DOHH2 (cell line): Measurements from ENCODE around the gene RNF215.

Experiments
- H3F3A ChIP-seq: fragments of 200-600 bp; sonication (generic), shearing (Covaris generic); 2 replicates; pipeline ENCODE4 v1.6.0; 2016; ENCODE audit warnings: antibody characterized with exemption, mild to moderate bottlenecking; ENCODE audit not compliant: control insufficient read depth, insufficient read depth
- H3K27ac ChIP-seq: fragments of 200-600 bp; sonication (generic); 2 replicates; pipeline ENCODE4 v1.5.1; 2014; ENCODE audit warnings: low read depth, mild to moderate bottlenecking, low read length, moderate library complexity
- H3K27me3 ChIP-seq: fragments of 200-600 bp; sonication (generic); 2 replicates; pipeline ENCODE4 v1.6.1; 2014; ENCODE audit warnings: mild to moderate bottlenecking, low read length, mixed read lengths; ENCODE audit not compliant: control insufficient read depth
- H3K36me3 ChIP-seq: fragments of 200-600 bp; sonication (generic); 2 replicates; pipeline ENCODE4 v1.6.1; 2014; ENCODE audit warnings: mild to moderate bottlenecking, low read length, moderate library complexity, mixed read lengths; ENCODE audit not compliant: control insufficient read depth
- H3K4me1 ChIP-seq: fragments of 200-600 bp; sonication (generic); 2 replicates; pipeline ENCODE4 v1.6.1; 2014; ENCODE audit warnings: mild to moderate bottlenecking, low read length, mixed read lengths; ENCODE audit not compliant: control insufficient read depth
- H3K4me2 ChIP-seq: fragments of 200-600 bp; sonication (generic); 2 replicates; pipeline ENCODE4 v1.6.0; 2014; ENCODE audit warnings: mild to moderate bottlenecking, low read length, moderate library complexity
- H3K4me3 ChIP-seq: fragments of 200-600 bp; sonication (generic); 2 replicates; pipeline ENCODE4 v1.5.1; 2014; ENCODE audit warnings: mild to moderate bottlenecking, low read length, mixed read lengths
- H3K79me2 ChIP-seq: fragments of 200-600 bp; sonication (generic); 2 replicates; pipeline ENCODE4 v1.6.1; 2014; ENCODE audit warnings: mild to moderate bottlenecking, low read length, mixed read lengths; ENCODE audit not compliant: control insufficient read depth
- H3K9me2 ChIP-seq: fragments of 200-600 bp; sonication (generic); replicated peaks from 2 replicates; pipeline ENCODE4 v1.6.1; 2014; ENCODE audit warnings: mild to moderate bottlenecking, low read length, mixed read lengths; ENCODE audit not compliant: control insufficient read depth
- H3K9me3 ChIP-seq: fragments of 200-600 bp; sonication (generic); 2 replicates; pipeline ENCODE4 v1.6.1; 2014; ENCODE audit warnings: antibody characterized with exemption, low read length, mixed read lengths; ENCODE audit not compliant: control insufficient read depth, insufficient read depth
- H4K20me1 ChIP-seq: fragments of 200-600 bp; sonication (generic); 2 replicates; pipeline ENCODE4 v1.6.0; 2014; ENCODE audit warnings: low read depth, mild to moderate bottlenecking, antibody characterized with exemption, low read length, moderate library complexity; ENCODE audit not compliant: control insufficient read depth, insufficient read depth
- EZH2phosphoT487 ChIP-seq: fragments of 200-600 bp; sonication (generic); IDR thresholded peaks from 2 replicates; pipeline ENCODE4 v1.6.1; 2017; ENCODE audit warnings: borderline replicate concordance, mild to moderate bottlenecking, antibody characterized with exemption, low read length, moderate library complexity, mixed read lengths
- TF ChIP-seq, protein P1 (sequence below): fragments of 200-600 bp; sonication (generic); IDR thresholded peaks from one replicate; pipeline ENCODE4 v1.5.1; 2014; ENCODE audit warnings: antibody characterized with exemption, mild to moderate bottlenecking, low read depth, low read length; ENCODE audit not compliant: poor library complexity, severe bottlenecking

RNF215 gene

GRCh38 chr22:30375312-30375849 is 11.8 kb downstream of the RNF215 start:
- H3K4me2 ChIP-seq, result no peak overlapping the region
- H3F3A ChIP-seq, result no peaks in the 10 kb centered on the region
- H3K27me3 ChIP-seq, result no peaks in the 10 kb centered on the region
- no peaks in the 10 kb centered on the region for H3K79me2 ChIP-seq
- H3K9me3 ChIP-seq, result no peaks in the 10 kb centered on the region
- no peaks in the 10 kb centered on the region for H3K9me2 ChIP-seq
- no peak for TF ChIP-seq EZH2phosphoT487
- TF ChIP-seq, protein P1, sequence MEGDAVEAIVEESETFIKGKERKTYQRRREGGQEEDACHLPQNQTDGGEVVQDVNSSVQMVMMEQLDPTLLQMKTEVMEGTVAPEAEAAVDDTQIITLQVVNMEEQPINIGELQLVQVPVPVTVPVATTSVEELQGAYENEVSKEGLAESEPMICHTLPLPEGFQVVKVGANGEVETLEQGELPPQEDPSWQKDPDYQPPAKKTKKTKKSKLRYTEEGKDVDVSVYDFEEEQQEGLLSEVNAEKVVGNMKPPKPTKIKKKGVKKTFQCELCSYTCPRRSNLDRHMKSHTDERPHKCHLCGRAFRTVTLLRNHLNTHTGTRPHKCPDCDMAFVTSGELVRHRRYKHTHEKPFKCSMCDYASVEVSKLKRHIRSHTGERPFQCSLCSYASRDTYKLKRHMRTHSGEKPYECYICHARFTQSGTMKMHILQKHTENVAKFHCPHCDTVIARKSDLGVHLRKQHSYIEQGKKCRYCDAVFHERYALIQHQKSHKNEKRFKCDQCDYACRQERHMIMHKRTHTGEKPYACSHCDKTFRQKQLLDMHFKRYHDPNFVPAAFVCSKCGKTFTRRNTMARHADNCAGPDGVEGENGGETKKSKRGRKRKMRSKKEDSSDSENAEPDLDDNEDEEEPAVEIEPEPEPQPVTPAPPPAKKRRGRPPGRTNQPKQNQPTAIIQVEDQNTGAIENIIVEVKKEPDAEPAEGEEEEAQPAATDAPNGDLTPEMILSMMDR, result no peak
- no peak overlapping the region for H3K4me3 ChIP-seq
- H4K20me1 ChIP-seq, result no peaks in the 10 kb centered on the region
- no peaks in the 10 kb centered on the region for H3K4me1 ChIP-seq
- no peaks in the 10 kb centered on the region for H3K36me3 ChIP-seq
- no peak overlapping the region for H3K27ac ChIP-seq

DNA sequence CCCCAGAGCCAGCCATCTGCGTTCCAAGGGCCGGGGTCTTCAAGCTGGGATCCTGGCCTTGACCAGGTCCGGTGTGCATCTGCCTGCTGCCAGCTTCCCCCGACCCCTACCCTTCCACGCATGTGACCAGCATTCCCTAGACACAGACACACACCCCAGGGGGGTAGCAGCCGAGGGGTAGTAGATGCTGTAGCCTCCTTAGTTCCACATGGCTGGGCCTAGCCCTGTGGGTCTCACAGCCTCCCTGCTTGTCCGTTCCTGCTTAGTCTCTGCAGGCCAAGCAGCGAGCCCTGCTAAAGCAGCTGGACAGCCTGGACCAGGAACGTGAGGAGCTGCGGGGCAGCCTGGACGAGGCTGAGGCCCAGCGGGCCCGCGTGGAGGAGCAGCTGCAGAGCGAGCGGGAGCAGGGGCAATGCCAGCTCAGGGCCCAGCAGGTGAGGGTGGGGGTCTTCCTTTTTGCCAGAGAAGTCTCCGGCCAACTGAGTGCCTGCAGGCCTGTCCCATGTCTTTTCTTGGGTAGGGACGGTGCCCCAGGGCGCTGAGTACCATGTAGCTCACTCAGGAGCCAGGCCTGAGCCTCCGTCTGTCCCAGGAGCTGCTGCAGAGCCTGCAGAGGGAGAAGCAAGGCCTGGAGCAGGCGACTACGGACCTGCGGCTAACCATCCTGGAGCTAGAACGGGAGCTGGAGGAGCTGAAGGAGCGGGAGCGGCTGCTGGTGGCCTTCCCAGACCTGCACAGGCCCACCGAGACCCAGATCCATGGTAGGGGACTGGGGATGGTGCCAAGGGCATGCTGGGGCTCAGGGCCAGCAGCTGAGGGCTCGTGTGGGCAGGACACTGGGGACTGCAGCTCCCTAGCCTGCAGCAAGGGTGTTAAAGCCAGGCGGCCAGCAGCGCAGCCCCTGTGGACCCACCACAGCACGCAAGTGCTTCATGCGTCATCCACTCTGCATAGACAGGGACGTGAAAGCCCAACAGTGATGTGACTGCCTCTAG is 13.6 kb downstream of the RNF215 start:
- Histone ChIP-seq H3K4me2 (no peak overlapping the region), H3K9me3 (no peaks in the 10 kb centered on the region), H3K27ac (no peak overlapping the region), H3K4me3 (no peak overlapping the region), H3K79me2 (no peaks in the 10 kb centered on the region), H3K27me3 (no peaks in the 10 kb centered on the region), H3K4me1 (no peaks in the 10 kb centered on the region), H3K9me2 (no peaks in the 10 kb centered on the region), H3F3A (no peaks in the 10 kb centered on the region), H3K36me3 (no peaks in the 10 kb centered on the region), H4K20me1 (no peaks in the 10 kb centered on the region)
- no peak for TF ChIP-seq EZH2phosphoT487
- TF ChIP-seq, protein P1, result no peak

DNA sequence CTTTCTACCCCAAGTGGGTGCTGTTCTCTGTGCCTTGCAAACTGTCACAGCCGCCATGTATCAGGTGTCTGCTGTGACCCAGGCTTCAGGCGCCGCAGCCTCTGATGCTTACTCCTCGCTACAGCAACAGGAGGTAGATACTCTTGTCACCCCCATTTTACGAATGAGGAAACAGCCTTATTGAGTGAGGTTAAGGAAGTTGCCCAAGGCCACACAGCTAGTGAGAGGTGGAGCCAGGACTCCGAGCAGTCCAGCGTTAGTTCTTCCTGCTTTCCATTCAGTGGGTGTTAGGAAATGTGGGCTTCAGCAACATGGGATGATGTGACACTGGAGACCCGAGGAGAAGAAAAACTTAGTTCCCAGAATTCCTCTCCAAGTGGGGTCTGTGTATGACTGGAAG is 14.3 kb downstream of the RNF215 start:
- TF ChIP-seq, protein P1, result no peak
- no peak for TF ChIP-seq EZH2phosphoT487
- no peak overlapping the region for H3K4me2 ChIP-seq
- H3K4me1 ChIP-seq, result no peaks in the 10 kb centered on the region
- H3K79me2 ChIP-seq, result no peaks in the 10 kb centered on the region
- H3K27me3 ChIP-seq, result no peaks in the 10 kb centered on the region
- no peak overlapping the region for H3K27ac ChIP-seq
- H3K36me3 ChIP-seq, result no peaks in the 10 kb centered on the region
- no peaks in the 10 kb centered on the region for H4K20me1 ChIP-seq
- H3K9me3 ChIP-seq, result no peaks in the 10 kb centered on the region
- no peak overlapping the region for H3K4me3 ChIP-seq
- H3K9me2 ChIP-seq, result no peaks in the 10 kb centered on the region
- no peaks in the 10 kb centered on the region for H3F3A ChIP-seq
